ENCODE data around the gene HEYL.
A peak's percentile ranks its signal among the peaks of the same experiment; 100 is the strongest.

The HEYL gene

DNA sequence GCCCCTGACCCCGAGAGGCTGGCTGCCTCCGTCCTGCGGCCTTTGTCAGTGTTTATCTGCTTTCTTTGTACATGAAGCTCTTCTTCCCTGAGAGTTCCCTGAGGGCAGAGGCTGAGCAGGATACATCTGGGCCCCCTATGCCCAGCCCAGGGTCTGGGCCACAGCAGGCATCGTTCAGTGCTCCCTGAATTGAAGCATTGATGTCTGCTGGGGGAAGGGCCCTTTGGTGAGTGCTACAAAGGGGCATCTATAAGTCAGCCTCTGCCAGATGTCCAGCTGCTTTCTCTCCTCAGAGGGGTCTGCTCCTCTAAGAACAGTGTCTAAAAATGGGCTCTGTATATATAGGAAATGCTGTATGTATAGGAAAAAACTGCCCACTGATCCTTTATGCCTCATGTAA is 2.1 kb downstream of the HEYL start:
- no peak for DNase-seq (ENCODE audit: low read depth)

DNA sequence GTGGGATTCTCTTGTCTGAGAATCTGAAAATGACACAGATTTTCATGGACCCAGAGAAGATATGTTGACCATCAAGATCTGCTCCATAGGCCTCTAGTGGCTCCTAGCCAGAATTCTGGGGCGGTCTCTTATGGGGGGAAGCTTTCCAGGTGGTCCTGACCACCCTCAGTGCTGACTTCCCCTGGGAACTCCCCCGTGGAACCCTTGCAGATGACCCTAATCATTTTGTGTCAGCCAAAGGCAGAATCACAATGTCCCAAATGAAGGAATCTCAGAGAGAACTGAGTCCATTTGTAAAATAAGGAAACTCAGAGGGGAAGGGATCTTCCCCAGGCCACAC is 3.6 kb downstream of the HEYL start:
- DNase-seq (ENCODE audit: low read depth): no peak

DNA sequence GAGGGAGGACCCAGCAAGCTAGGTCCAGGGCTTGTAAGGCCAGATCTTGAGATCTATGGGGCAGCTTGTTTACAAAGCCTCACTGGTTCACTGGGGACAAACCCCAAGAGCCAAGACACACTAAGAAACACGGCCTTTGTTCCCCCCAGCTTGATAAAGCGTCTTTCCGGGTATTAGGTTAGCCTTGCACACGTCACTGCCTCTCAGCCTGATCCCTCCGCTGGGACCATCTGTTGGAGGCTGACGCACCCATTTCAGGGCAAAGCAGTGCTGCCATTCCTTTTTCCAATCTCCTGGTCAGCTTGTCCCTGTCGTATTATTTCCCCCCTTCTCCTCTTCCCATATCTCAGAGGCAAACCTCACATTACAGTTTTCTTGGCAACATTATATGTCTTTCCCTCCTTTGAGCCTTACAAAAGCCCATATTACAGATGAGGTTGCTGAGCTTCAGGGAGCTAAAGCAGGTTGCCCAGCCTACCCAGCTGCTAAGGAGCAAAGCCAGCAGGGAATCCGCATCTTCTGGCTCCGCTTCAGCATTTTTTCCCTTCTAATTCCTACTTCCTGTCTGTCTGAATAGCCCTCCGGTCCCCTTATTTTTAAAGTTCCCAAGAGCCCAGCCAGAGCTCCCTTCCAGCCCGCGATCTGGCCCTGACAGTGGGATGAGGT is 4.1 kb downstream of the HEYL start:
- DNase-seq (ENCODE audit: low read depth): no peak

DNA sequence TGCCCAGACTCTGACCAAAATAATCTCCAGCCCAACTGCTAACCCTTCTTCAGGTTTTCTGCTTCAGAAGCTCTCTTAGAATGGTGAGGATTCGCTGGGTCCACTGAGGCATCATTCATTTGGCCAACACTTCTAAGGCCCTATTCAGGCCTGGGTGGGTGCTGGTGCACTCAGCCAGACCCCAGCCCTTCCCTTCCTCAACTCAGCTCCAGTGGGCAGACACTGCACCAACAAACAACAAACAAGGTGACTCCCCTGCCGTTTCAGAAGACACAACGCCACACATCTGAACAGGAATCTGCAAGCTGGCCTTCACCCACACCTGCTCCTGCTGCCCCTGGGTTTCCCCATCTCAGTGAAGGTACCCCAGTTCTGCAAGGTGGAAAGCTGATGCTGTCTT is 6.0 kb downstream of the HEYL start:
- no peak for DNase-seq (ENCODE audit: low read depth)

DNA sequence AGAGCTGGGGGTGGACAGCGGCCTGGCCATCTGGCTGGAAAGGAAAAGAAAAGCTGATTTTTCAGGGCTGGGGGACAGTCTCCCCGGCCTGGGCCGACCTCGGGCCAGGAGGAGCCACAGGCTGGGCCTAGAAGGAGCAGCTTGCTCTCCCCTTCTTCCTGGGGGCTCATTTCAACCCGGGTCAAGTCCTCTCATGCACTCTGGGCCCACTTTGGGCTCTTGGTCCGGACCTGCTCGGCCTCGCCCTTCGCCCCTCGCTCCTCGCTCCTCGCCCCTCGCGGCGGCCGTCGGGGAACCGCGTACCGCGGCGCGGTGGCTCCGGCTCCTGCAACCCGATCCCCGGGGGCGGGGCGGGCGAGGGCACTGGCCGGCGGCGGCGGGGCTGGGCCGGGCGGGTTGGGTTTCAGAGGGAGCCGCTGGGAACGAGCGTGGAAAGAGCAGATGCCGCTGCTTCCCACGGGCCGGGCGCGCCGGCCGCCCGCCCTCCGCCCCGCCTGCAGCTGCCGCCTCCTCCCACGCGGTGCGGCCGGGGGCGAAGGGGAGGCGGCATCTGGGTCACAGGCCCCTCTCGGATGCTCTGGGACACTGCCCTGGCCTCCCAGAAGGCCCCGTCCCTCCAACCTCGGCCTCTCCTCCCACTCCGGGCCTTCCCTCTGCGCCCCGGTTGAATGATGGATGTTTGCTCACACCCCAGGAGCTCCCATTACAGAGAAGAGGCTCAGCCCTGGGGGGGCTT is 6.6 kb downstream of the HEYL start:
- DNase-seq (ENCODE audit: low read depth): no peak

DNA sequence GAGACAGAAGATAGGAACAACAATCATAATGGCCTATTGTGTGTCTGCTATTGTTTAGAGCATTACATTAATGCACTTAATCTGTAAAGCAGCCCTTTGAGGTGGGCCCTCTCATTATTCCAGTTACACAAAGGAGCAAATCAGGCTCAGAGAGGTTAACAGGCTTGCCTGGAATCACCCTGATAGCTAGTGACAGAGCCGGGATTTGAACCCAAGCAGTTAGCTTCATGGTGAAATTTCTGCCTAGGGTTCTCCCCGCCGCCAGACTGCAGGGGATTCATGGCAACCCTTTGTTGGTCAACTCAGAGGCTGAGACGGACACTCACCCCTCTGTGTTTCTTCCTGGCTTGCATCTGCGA is 7.1 kb downstream of the HEYL start:
- DNase-seq (ENCODE audit: low read depth): no peak

DNA sequence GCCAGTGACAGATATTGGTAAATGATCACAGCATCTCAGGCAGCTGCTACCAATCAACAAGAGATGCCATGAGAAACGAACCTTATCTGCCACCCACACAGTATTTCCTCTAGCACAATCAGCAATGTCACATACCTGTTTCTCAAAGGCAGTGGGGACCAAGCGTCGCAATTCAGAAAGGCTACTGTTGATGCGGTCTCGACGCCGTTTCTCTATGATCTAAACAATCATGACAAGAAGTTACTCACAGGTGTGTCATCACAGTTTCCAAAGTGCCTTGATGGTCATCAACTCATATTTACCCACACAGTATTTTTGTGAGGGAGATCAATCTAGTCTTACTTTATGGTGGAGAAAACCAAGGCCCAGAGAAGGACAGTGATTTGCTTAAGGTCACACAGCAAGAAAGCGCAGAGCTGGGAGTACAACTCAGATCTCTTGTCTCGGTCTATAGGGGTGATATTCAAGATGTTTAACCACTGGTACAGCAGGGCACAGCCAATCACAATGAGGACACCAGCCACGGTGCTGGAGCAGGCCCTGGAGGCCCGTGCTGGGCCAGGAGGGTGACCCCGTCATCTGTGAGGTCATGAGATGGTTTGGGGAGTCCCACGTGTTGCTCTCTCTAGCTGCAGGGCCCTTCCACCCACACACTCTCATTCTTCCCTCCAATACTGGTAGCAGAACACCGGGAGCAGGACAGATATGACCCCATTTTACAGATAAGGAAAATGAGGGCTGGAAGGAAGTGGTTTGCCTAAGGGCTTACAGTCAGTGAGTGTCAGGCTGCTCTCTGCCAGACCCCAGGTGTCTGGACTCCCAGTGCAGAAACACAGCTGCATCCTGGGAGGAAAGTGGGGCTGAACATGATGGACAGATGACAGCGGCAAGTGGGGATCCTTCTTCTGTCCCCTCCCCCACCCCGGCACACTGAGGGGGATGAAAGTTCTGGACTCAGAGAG is 7.8 kb downstream of the HEYL start:
- DNase-seq (ENCODE audit: low read depth): no peak

DNA sequence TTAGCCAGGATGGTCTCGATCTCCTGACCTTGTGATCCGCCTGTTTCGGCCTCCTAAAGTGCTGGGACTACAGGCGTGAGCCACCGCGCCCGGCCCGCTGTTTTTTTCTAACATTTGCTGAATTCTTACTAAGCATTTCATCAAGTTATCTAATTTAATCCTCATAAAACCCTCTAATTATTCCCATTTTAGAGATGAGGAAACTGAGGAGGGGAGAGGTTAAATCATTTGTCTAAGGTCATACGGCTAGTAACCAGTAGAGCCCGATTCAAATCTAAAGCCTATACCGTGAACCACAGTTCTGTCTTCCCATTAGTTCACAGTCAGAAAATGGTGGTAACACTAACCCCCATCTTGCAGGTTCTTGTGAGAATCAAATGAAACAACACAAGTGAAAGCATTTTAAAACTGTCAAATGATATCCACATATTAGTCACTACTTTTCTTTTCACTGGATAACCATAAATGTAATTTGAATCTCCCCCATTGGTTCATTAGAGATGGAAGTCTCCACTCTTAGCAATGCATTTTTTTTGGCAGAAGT is 10.6 kb downstream of the HEYL start:
- no peak for DNase-seq (ENCODE audit: low read depth)

DNA sequence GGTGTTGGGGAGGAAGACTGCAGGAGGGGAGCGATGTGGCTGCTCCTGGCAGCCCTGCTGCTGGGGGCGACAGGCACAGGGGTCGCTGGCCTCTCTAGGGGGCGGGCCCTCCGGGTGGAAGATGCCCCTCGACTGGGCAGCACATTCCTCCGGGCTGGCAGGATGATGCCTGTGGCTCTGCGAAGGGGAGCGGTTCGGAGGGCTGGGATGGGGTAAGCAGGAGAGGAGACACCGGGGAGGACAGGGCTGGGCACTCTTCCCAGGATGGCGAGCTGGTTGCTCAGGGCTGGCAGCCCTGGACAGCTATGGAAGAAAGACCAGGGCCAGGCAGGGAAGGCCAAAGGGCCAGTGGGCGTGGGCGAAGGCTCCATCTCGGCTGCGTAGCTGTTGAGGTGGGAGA is 12.8 kb downstream of the HEYL start:
- DNase-seq (ENCODE audit: low read depth): no peak

DNA sequence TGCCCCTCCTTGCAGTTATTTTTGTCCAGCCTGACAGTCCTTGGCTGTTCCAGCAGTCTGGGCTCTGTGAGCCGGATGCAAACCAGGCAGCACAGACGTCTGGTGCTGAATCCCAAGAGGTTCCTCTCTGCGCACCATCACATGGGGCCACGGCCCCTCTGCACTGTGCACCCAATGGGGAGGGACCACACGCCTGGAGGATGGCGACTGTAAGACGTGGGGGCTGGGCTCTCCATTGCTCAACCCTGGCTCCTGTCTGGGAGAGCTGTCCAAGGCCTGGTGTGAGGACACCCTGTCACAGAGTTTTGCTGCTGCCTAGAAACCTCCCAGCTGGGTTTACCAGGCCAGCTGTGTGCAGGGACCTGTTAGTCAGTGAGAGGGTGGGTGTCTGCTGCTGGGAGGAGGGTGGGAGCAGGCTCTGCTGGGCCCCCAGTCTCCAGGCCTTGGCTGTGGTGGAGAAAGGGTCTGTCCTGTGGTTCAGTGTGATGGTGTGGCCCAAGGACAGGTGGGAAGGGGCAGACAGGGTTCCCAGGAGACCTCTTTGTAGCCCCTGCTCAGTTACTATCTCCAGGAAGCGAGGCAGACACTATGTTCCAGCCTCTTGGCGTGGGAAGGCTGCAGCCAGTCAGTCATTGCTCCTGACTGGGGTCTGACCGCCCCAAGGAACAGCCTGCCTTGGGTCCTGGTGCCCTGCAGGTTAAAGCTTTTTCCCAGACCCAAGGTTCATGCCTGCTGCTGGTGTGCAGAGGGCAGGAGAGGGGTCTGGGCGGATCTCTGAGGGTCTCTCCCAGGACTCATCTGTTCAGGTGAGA is 13.8 kb downstream of the HEYL start:
- DNase-seq (ENCODE audit: low read depth): peak; percentile 16

DNA sequence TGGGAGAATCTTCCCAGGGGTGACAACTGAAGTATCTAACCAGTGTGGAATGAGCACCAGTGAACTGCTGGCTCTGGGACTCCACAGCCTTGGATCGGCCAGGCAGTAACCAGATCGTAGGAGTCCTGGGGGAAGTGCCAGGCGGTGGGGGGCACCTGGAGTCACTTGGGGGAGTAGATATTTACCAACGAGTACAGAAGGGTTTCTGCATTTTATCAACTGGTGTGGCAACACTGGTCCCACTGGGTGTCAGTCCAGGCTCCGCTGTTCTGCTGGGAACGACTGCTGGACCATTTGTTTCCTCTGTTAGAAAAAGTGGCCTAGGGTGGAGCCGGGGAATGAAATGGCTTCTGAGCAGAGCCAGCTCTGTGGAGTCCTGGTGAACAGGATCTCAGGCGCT is 14.4 kb downstream of the HEYL start:
- DNase-seq (ENCODE audit: low read depth): no peak

DNA sequence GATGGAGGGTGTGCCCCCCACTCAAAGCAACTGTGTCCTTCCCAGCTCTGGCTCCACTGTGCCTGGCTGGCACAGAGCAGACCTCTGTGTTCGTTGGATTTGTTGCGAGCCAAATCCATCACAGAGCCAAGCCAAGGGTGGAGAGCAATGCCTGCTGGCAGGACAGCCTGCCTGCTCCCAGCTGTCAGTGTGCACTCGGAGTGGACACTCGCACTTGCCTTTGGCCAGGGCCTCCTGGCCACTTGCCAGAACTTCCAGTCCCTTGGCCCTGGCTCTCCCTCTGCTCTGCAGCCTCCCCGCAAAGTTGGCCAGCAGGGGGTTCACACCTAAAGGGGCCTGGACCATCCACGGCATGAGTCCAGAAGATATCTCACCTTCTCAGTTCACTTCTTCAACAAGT is 16.4 kb downstream of the HEYL start:
- DNase-seq (ENCODE audit: low read depth): no peak

DNA sequence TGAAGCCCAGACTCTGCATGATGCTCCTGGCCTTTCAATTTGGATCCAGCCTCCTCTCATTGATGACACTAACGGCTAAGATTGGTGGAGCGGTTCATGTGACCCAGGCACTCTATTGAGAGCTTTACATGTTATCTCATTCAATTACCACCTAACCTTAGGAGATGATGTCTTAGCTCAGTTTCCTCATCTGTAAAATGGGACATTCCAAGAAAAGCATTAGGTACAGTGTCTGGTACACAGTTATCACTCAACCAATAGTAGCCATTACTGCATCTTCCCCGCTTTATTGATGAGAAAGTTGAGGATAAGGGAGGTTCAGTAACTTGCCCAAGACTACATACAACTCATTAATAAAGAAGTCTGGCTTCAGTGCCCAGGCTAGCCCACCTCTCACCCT is 17.0 kb downstream of the HEYL start:
- no peak for DNase-seq (ENCODE audit: low read depth)

DNA sequence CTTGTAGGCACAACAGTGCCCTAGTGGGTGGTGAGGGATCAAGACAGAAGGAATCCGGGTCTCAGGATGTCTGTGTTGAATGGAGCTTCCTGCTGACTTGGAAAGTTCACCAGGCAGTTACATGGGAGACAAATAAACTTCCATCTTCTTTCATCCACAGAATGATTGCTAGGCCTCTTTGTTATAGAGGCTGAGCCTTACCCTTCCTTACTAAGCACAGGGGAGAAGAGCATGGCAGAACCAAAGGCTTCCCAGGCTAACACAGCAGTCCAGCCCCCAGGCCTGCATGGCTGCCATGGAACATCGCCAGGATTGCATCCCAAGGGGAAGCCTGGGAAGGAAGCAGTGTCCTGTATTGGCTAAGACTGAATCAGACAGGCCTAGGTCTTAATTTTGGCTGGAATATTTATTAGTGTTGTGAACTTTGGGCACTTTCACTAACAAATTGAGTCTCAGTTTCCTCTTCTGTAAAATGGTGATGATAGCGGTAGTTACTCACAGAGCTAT is 18.7 kb downstream of the HEYL start:
- no peak for DNase-seq (ENCODE audit: low read depth)

DNA sequence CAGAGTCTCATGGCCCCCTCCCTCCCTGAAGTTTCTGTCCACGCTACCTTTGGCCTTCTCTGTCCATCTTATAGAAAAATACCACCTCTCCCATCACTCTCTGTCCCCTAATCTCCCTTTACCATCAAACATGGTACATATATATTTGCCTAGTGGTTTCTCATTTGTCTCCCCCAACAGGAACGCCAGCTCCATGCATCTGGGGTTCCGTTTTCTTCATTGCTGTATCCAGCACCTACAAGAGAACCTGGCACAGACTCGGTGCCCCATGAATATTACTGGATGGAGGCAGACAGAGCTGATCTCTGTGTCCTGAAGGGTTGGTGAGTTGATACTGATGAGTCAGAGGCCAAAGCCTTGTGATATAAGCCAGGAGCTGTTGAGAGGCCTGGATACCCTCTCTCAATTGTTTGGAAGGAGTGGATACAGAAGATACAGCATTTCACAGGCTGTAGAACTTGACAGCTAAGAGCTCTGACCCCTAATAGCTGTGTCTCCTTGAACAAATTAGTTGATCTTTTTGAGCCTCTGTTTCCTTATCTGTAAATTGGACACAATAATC is 21.9 kb downstream of the HEYL start:
- no peak for DNase-seq (ENCODE audit: low read depth)

DNA sequence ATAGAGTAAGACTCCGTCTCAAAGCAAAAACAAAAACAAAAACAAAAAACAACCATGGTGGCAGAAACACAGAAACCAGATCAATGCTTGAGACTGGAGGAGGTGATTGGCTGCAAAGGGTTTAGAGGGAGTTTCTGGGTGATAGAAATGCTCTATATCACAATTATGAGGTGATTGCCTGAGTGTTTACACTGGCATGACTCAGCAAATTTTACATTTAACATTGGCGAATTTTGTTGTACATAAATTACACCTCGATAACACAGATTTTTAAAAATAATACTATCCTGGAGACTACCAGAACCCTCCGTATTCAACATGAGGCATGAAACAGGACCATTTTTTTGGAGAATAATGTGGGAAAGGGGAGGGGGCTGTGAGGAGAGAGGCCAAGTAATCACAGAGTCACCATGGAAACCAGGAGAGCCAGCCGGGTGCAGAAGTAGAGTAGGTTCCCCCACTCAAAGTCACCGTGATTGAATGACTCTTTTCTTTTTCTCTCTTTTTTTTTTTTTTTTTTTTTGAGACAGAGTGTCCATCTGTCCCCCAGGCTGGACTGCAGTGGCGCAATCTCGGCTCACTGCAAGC is 24.3 kb downstream of the HEYL start:
- DNase-seq (ENCODE audit: low read depth): no peak

DNA sequence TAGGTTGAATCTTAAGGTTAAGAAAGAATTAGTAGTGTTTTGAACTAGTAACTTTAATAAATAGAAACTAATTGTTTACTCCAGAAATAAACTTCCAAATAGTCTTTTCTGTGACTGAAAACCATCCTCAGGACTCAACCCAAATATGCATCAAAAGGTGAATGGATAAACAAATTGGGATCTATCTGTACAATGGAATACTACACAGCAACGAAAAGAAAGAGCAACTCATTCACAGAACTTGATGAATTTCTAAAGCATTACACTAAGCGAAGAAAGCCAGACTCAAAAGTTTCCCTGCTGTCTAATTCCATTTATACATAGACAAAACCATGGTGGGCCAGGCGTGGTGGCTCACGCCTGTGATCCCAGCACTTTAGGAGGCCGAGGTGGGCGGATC is 25.0 kb downstream of the HEYL start:
- no peak for DNase-seq (ENCODE audit: low read depth)

DNA sequence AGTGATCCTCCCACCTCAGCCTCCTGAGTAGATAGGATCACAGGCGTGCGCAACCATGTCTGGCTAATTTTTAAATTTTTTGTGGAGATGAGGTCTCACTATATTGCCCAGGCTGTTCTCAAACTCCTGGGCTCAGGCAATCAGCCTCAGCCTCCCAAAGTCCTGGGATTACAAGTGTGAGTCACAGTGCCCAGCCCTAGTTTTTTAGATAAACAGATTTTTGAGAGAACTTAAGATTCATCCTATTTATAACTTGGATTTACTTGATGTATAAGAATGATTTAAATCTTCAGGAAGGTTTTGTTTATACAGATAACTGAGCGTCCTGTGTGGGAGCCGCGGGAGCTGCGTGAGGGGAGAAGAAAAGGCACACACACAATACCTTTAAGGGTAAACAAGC is 26.2 kb downstream of the HEYL start:
- DNase-seq (ENCODE audit: low read depth): no peak

DNA sequence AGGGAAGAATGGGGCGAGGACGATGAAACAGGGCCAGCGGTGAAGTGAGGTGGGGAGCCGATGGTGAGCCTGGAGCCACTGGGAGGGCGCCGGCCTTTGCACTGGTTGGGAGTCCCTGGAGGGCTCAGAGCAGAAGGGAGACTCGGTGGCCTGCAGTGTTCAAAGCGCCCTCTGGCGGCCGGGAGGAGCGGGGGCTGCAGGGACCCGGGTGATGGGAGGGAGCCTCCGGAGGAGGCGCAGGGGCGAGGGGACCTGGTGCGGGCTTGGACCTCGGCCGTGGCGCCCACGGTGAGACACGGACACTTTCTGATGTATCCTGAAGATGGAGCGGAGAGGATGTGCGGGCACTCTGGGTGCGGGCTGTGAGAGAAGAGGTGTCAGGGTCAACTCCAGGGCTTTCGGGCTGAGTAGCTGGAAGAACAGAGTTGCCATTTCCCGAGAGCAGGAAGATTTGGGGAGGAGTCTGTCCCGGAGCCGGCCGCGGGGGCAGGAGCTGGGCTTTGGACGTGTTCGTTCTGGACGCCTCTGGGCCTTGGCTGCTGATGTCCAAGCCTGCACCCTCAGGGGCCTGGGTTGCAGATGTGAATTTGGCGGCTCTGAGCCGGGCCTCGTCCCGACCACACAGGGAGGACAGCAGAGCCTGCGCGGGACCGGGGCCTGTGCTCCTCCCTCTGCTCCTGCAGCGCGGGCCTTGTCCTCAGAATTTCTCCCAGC is 29.7 kb downstream of the HEYL start:
- no peak for DNase-seq (ENCODE audit: low read depth)

DNA sequence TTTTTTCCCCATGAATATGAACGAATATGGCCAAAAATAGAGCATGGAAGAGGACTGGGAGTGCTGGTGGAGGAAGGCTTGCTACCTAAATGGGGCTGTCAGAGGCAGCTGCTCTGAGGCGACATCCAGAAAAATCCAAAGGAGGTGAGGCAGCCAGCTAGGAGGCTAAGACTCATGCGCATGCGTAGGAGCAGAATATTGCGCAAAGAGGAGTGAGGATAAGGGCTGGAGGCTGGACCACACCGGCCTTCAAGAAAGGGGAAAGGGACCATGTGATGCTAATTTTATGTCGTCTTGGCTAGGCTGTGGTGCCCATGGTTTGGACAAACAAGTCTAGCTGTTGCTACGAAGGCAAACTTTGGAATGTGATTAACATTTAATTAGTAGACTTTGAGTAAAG is 30.5 kb downstream of the HEYL start:
- DNase-seq (ENCODE audit: low read depth): no peak

Data from GM04503 (cell line).